K562 (cell line): ENCODE data around the gene CEP120.

Experiments used
- CBX8 ChIP-seq: fragments of 200-600 bp; sonication (generic); IDR thresholded peaks from 2 replicates; pipeline ENCODE4 v1.6.1; 2012; ENCODE audit warnings: borderline replicate concordance, mixed run types, low read depth, mild to moderate bottlenecking, moderate library complexity, mixed read lengths, low read length, control low read depth, inconsistent platforms; ENCODE audit not compliant: poor library complexity, severe bottlenecking; ENCODE audit errors: extremely low read depth
- DNMT1 ChIP-seq: fragments of 450-650 bp; IDR thresholded peaks from 2 replicates; pipeline ENCODE4 v1.6.1; 2016; ENCODE audit warnings: antibody characterized with exemption, mild to moderate bottlenecking
- JUND ChIP-seq, 2 experiments: IDR thresholded peaks; 2 replicates in 1 of 2; 3 replicates in 1 of 2; pipeline ENCODE4 v1.6.1; 2011; ENCODE audit warnings: borderline replicate concordance in 2 of 2, low read depth in 2 of 2, low read length in 2 of 2, improper control_type of control experiment in 1 of 2, missing biosample characterization in 1 of 2, missing genetic modification characterization in 1 of 2, missing genetic modification reagents in 1 of 2
- KHSRP ChIP-seq: fragments of 450-650 bp; IDR thresholded peaks from 2 replicates; pipeline ENCODE4 v1.6.1; 2017
- ZNF232 ChIP-seq: sonication (generic); formaldehyde crosslinking; IDR thresholded peaks from 2 replicates; pipeline ENCODE4 v1.8.0; 2022; ENCODE audit warnings: mild to moderate bottlenecking, missing genetic modification reagents
- ZZZ3 ChIP-seq: fragments of 450-650 bp; IDR thresholded peaks from 2 replicates; pipeline ENCODE4 v1.6.1; 2016; ENCODE audit warnings: antibody characterized with exemption, mild to moderate bottlenecking, moderate library complexity
- TF ChIP-seq, protein P1 (sequence below): sonication (generic); formaldehyde crosslinking; IDR thresholded peaks from 2 replicates; pipeline ENCODE4 v1.8.0; 2023; ENCODE audit warnings: mild to moderate bottlenecking, missing genetic modification reagents
- TF ChIP-seq, protein P2 (sequence below): fragments of 250-450 bp; sonication (Bioruptor Pico); IDR thresholded peaks from 2 replicates; pipeline ENCODE4 v1.8.0; 2021; ENCODE audit warnings: moderate library complexity, mild to moderate bottlenecking, inconsistent platforms

DNA sequence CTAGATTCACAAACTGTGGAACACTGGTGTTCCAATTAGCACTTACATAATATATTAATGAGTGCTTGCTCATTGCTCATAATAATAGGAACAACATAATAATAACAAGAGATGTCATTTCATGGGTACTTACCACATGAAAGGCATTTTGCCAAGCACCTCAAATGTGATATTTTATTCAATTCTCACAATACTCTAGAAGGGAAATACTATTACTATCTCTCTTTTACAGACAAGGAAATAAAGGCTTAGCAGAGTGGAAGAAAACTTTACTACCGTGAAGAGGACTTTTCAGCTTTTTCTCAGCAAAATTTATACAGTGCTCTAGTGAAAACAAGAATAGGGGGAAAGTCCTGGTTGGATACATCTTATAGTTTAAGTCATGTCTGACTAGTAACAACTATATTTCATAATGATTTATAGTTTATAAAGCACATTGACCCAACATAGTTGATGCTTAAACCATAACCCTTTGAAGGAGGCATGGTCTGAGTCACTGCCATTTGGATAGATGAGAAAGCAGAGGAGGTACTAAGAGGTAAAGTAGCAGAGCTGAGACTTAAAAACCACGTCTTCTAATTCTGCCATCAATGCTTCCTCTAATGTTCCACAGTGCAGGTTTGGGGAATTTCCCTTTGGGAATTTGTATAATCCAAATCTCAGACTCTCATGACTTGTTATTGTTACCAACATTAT, 124.7 kb downstream of the CEP120 start:
- TF ChIP-seq, protein P1, sequence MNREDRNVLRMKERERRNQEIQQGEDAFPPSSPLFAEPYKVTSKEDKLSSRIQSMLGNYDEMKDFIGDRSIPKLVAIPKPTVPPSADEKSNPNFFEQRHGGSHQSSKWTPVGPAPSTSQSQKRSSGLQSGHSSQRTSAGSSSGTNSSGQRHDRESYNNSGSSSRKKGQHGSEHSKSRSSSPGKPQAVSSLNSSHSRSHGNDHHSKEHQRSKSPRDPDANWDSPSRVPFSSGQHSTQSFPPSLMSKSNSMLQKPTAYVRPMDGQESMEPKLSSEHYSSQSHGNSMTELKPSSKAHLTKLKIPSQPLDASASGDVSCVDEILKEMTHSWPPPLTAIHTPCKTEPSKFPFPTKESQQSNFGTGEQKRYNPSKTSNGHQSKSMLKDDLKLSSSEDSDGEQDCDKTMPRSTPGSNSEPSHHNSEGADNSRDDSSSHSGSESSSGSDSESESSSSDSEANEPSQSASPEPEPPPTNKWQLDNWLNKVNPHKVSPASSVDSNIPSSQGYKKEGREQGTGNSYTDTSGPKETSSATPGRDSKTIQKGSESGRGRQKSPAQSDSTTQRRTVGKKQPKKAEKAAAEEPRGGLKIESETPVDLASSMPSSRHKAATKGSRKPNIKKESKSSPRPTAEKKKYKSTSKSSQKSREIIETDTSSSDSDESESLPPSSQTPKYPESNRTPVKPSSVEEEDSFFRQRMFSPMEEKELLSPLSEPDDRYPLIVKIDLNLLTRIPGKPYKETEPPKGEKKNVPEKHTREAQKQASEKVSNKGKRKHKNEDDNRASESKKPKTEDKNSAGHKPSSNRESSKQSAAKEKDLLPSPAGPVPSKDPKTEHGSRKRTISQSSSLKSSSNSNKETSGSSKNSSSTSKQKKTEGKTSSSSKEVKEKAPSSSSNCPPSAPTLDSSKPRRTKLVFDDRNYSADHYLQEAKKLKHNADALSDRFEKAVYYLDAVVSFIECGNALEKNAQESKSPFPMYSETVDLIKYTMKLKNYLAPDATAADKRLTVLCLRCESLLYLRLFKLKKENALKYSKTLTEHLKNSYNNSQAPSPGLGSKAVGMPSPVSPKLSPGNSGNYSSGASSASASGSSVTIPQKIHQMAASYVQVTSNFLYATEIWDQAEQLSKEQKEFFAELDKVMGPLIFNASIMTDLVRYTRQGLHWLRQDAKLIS (CRISPR knock-in tag): no peak
- TF ChIP-seq, protein P2, sequence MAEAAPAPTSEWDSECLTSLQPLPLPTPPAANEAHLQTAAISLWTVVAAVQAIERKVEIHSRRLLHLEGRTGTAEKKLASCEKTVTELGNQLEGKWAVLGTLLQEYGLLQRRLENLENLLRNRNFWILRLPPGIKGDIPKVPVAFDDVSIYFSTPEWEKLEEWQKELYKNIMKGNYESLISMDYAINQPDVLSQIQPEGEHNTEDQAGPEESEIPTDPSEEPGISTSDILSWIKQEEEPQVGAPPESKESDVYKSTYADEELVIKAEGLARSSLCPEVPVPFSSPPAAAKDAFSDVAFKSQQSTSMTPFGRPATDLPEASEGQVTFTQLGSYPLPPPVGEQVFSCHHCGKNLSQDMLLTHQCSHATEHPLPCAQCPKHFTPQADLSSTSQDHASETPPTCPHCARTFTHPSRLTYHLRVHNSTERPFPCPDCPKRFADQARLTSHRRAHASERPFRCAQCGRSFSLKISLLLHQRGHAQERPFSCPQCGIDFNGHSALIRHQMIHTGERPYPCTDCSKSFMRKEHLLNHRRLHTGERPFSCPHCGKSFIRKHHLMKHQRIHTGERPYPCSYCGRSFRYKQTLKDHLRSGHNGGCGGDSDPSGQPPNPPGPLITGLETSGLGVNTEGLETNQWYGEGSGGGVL (CRISPR knock-in tag): no peak
- no peak for TF ChIP-seq JUND (IDR thresholded peaks at IDR 0.05; ENCODE audit: borderline replicate concordance, low read depth, low read length)
- TF ChIP-seq JUND (tag; IDR thresholded peaks at IDR 0.05; ENCODE audit: borderline replicate concordance, low read depth, low read length): no peak
- no peak for TF ChIP-seq CBX8
- no peak for TF ChIP-seq ZNF232 (CRISPR knock-in tag)
- no peak for TF ChIP-seq KHSRP
- TF ChIP-seq ZZZ3: no peak
- TF ChIP-seq DNMT1: no peak
